Measurements from ENCODE around the gene PCLO. TPM values are rescaled to one million over a fixed set of nuclear protein-coding genes. Genes with fewer than 3 reads are reported as not detected.
"Not testable (repeated sequence)": the region's sequence is repeated elsewhere in the genome, so short reads cannot be mapped to it uniquely, and the experiment has no call there.

Gene PCLO
- polyA plus RNA-seq, 1 donor = 14.5 TPM

GRCh38 chr7:83130623-83131545 is 31.8 kb downstream of the PCLO start:
- no peak for DNase-seq

- DNase-seq = no peak
Observed at GRCh38 chr7:83130191-83130590, 32.5 kb downstream of the PCLO start.

GRCh38 chr7:83119494-83119893 is 43.2 kb downstream of the PCLO start:
- DNase-seq = no peak

GRCh38 chr7:83119026-83119382 is 43.7 kb downstream of the PCLO start:
- no peak for DNase-seq

- no peak for DNase-seq
Observed at GRCh38 chr7:83118347-83119025, 44.2 kb downstream of the PCLO start.

GRCh38 chr7:83117466-83117865 is 45.2 kb downstream of the PCLO start:
- no peak for DNase-seq

- DNase-seq = no peak
Observed at GRCh38 chr7:83111391-83111790, 51.3 kb downstream of the PCLO start.

- no peak for DNase-seq
Observed at GRCh38 chr7:83109352-83109751, 53.3 kb downstream of the PCLO start.

GRCh38 chr7:83105948-83106347 is 56.7 kb downstream of the PCLO start:
- no peak for DNase-seq

- no peak for DNase-seq
Observed at GRCh38 chr7:83105063-83105462, 57.6 kb downstream of the PCLO start.

- DNase-seq = no peak
Observed at GRCh38 chr7:83101530-83101929, 61.2 kb downstream of the PCLO start.

GRCh38 chr7:83096065-83096580 is 66.6 kb downstream of the PCLO start:
- no peak for DNase-seq

- no peak for DNase-seq
Observed at GRCh38 chr7:83085299-83085698, 77.4 kb downstream of the PCLO start.

GRCh38 chr7:83079879-83080278 is 82.8 kb downstream of the PCLO start:
- not testable (repeated sequence) for DNase-seq

GRCh38 chr7:83077328-83077727 is 85.4 kb downstream of the PCLO start:
- no peak for DNase-seq

- no peak for DNase-seq
Observed at GRCh38 chr7:83072576-83073517, 89.8 kb downstream of the PCLO start.

GRCh38 chr7:83065714-83066113 is 97.0 kb downstream of the PCLO start:
- no peak for DNase-seq

- DNase-seq = no peak
Observed at GRCh38 chr7:83060218-83060617, 102.5 kb downstream of the PCLO start.

- DNase-seq = no peak
Observed at GRCh38 chr7:83058667-83059066, 104.0 kb downstream of the PCLO start.

GRCh38 chr7:83055197-83055596 is 107.5 kb downstream of the PCLO start:
- no peak for DNase-seq

- no peak for DNase-seq
Observed at GRCh38 chr7:83054472-83054871, 108.2 kb downstream of the PCLO start.

- no peak for DNase-seq
Observed at GRCh38 chr7:83053965-83054364, 108.7 kb downstream of the PCLO start.
